IMR-90 (cell line): Measurements from ENCODE around the gene AHI1. TPM values are rescaled to one million over a fixed set of nuclear protein-coding genes. Genes with fewer than 3 reads are reported as not detected.

ENCODE experiments used
- ATAC-seq: fragments of 200-7000 bp; cut with Tn5 transposase; 2 replicates; pipeline ENCODE4 v1.9.1; 2020; ENCODE audit warnings: low read depth, mild to moderate bottlenecking, moderate library complexity
- BruUV-seq: library from RNA; stranded (reverse); fragments of 400-500 nt; replicated peaks from 2 replicates; lab custom pipeline; 2021; lab: Mats Ljungman, UMichigan
- CTCF ChIA-PET: fragments of 300-600 bp; formaldehyde crosslinking; extraction: SDS; loops from one replicate; lab custom pipeline; 2021; ENCODE audit warnings: antibody characterized with exemption; lab: Yijun Ruan, JAX
- POLR2A ChIA-PET: fragments of 300-600 bp; sonication (Branson Sonifier 250); formaldehyde crosslinking; loops from one replicate; lab custom pipeline; 2022; ENCODE audit warnings: antibody characterized with exemption; ENCODE audit not compliant: unreplicated experiment; lab: Charles Lee
- DNase-seq: peaks from one replicate; pipeline ENCODE4 v3.0.0; 2013
- H2AFZ ChIP-seq: replicated peaks from 2 replicates; pipeline ENCODE3; 2013; ENCODE audit warnings: low read length, mild to moderate bottlenecking; ENCODE audit not compliant: poor library complexity
- H2AK5ac ChIP-seq: 2 replicates; pipeline ENCODE4 v1.6.1; 2013; ENCODE audit warnings: low read depth, low read length, inconsistent platforms
- H2AK9ac ChIP-seq: replicated peaks from 2 replicates; pipeline ENCODE3; 2013; ENCODE audit warnings: mild to moderate bottlenecking, low read depth, low read length, moderate library complexity; ENCODE audit not compliant: poor library complexity
- H2BK120ac ChIP-seq: 2 replicates; pipeline ENCODE4 v1.6.1; 2013; ENCODE audit warnings: low read depth, low read length, inconsistent platforms
- H2BK15ac ChIP-seq: 3 replicates; pipeline ENCODE4 v1.6.1; 2013; ENCODE audit warnings: low read depth, low read length, inconsistent platforms
- H2BK20ac ChIP-seq: 2 replicates; pipeline ENCODE4 v1.6.1; 2013; ENCODE audit warnings: low read depth, mild to moderate bottlenecking, inconsistent platforms, low read length, moderate library complexity
- H2BK5ac ChIP-seq: 2 replicates; pipeline ENCODE4 v1.6.1; 2013; ENCODE audit warnings: mild to moderate bottlenecking, low read depth, low read length, inconsistent platforms; ENCODE audit not compliant: poor library complexity, severe bottlenecking
- H3K14ac ChIP-seq: replicated peaks from 2 replicates; pipeline ENCODE4 v1.6.1; 2013; ENCODE audit warnings: low read depth, low read length, inconsistent platforms
- H3K18ac ChIP-seq: 2 replicates; pipeline ENCODE4 v1.6.1; 2013; ENCODE audit warnings: low read depth, low read length, control low read depth
- H3K23ac ChIP-seq: 2 replicates; pipeline ENCODE4 v1.6.1; 2013; ENCODE audit warnings: low read depth, low read length, inconsistent platforms
- H3K27ac ChIP-seq: 2 replicates; pipeline ENCODE4 v1.5.1; 2013; ENCODE audit warnings: mild to moderate bottlenecking, control low read depth, low read length; ENCODE audit not compliant: insufficient read depth
- H3K27me3 ChIP-seq: 2 replicates; pipeline ENCODE4 v1.6.1; 2013; ENCODE audit warnings: low read length; ENCODE audit not compliant: control insufficient read depth, insufficient read depth
- H3K36me3 ChIP-seq: 2 replicates; pipeline ENCODE4 v1.6.1; 2013; ENCODE audit warnings: low read length, mixed read lengths; ENCODE audit not compliant: control insufficient read depth, insufficient read depth
- H3K4ac ChIP-seq: 2 replicates; pipeline ENCODE4 v1.6.1; 2013; ENCODE audit warnings: low read depth, low read length, inconsistent platforms
- H3K4me1 ChIP-seq: 2 replicates; pipeline ENCODE4 v1.6.1; 2013; ENCODE audit warnings: low read length, mixed read lengths; ENCODE audit not compliant: control insufficient read depth, insufficient read depth
- H3K4me2 ChIP-seq: 2 replicates; pipeline ENCODE4 v1.6.1; 2013; ENCODE audit warnings: low read depth, mild to moderate bottlenecking, control low read depth, low read length, moderate library complexity
- H3K4me3 ChIP-seq: 2 replicates; pipeline ENCODE4 v1.5.1; 2013; ENCODE audit warnings: low read depth, mild to moderate bottlenecking, control low read depth, low read length, moderate library complexity; ENCODE audit not compliant: insufficient read depth
- H3K56ac ChIP-seq: 2 replicates; pipeline ENCODE4 v1.6.1; 2013; ENCODE audit warnings: low read length, inconsistent platforms; ENCODE audit not compliant: insufficient read depth; ENCODE audit errors: extremely low read depth
- H3K79me1 ChIP-seq, 2 experiments: 2 replicates each; pipeline ENCODE4 v1.6.1; 2013; ENCODE audit warnings: low read length in 2 of 2, inconsistent platforms in 1 of 2, low read depth in 1 of 2
- H3K9ac ChIP-seq: 2 replicates; pipeline ENCODE4 v1.6.1; 2013; ENCODE audit warnings: low read depth, low read length, control low read depth
- H3K9me1 ChIP-seq: 2 replicates; pipeline ENCODE4 v1.6.1; 2013; ENCODE audit warnings: low read length, inconsistent platforms; ENCODE audit not compliant: insufficient read depth
- H3K9me3 ChIP-seq: 2 replicates; pipeline ENCODE4 v1.6.1; 2013; ENCODE audit warnings: low read length; ENCODE audit not compliant: control insufficient read depth, insufficient read depth
- H4K20me1 ChIP-seq: 2 replicates; pipeline ENCODE4 v1.6.1; 2013; ENCODE audit warnings: low read length, inconsistent platforms; ENCODE audit not compliant: insufficient read depth
- H4K5ac ChIP-seq: 2 replicates; pipeline ENCODE4 v1.6.1; 2013; ENCODE audit warnings: mild to moderate bottlenecking, low read depth, low read length, control low read depth
- H4K8ac ChIP-seq, 2 experiments: 2 replicates each; pipeline ENCODE4 v1.6.1; 2013; ENCODE audit warnings: low read depth in 2 of 2, low read length in 2 of 2, control low read depth in 1 of 2, inconsistent platforms in 1 of 2
- H4K91ac ChIP-seq: 2 replicates; pipeline ENCODE4 v1.6.1; 2013; ENCODE audit warnings: low read depth, low read length, inconsistent platforms; ENCODE audit not compliant: insufficient read depth
- BHLHE40 ChIP-seq: fragments of 150-350 bp; IDR thresholded peaks from 2 replicates; pipeline ENCODE4 v1.6.1; 2016; ENCODE audit warnings: mild to moderate bottlenecking, low read depth, low read length
- CEBPB ChIP-seq: IDR thresholded peaks from 2 replicates; pipeline ENCODE4 v1.6.1; 2012; ENCODE audit warnings: low read depth, low read length, improper control_type of control experiment
- CHD1 ChIP-seq: IDR thresholded peaks from 2 replicates; pipeline ENCODE4 v1.6.1; 2012; ENCODE audit warnings: low read depth, low read length, improper control_type of control experiment
- CTCF ChIP-seq: conservative IDR thresholded peaks from 2 replicates; pipeline ENCODE4 v1.5.1; 2012; ENCODE audit warnings: mild to moderate bottlenecking, low read depth, low read length, improper control_type of control experiment
- ELK1 ChIP-seq: fragments of 150-350 bp; IDR thresholded peaks from 2 replicates; pipeline ENCODE4 v1.6.1; 2016; ENCODE audit warnings: low read depth, mild to moderate bottlenecking, low read length, moderate library complexity, borderline replicate concordance
- FOS ChIP-seq: fragments of 150-350 bp; IDR thresholded peaks from 2 replicates; pipeline ENCODE4 v1.6.1; 2016; ENCODE audit warnings: low read depth, low read length
- MAFK ChIP-seq: IDR thresholded peaks from 2 replicates; pipeline ENCODE4 v1.6.1; 2012; ENCODE audit warnings: low read depth, low read length, improper control_type of control experiment
- MAZ ChIP-seq: IDR thresholded peaks from 2 replicates; pipeline ENCODE4 v1.6.1; 2012; ENCODE audit warnings: low read depth, mild to moderate bottlenecking, low read length, improper control_type of control experiment, moderate library complexity, borderline replicate concordance
- MXI1 ChIP-seq: IDR thresholded peaks from 2 replicates; pipeline ENCODE4 v1.6.1; 2012; ENCODE audit warnings: low read depth, mild to moderate bottlenecking, low read length, moderate library complexity, borderline replicate concordance
- NFE2L2 ChIP-seq: fragments of 150-350 bp; IDR thresholded peaks from 2 replicates; pipeline ENCODE4 v1.6.1; 2016; ENCODE audit warnings: low read depth, mild to moderate bottlenecking, low read length
- POLR2A ChIP-seq: IDR thresholded peaks from 2 replicates; pipeline ENCODE4 v1.6.1; 2012; ENCODE audit warnings: mild to moderate bottlenecking, low read depth, low read length
- RAD21 ChIP-seq: IDR thresholded peaks from 2 replicates; pipeline ENCODE4 v1.6.1; 2012; ENCODE audit warnings: low read length, improper control_type of control experiment
- RCOR1 ChIP-seq: IDR thresholded peaks from 2 replicates; pipeline ENCODE4 v1.6.1; 2012; ENCODE audit warnings: mild to moderate bottlenecking, low read length, improper control_type of control experiment; ENCODE audit not compliant: insufficient replicate concordance
- RFX5 ChIP-seq: IDR thresholded peaks from 2 replicates; pipeline ENCODE4 v1.8.0; 2012; ENCODE audit warnings: low read depth, mild to moderate bottlenecking, low read length, moderate library complexity
- SMC3 ChIP-seq: fragments of 150-350 bp; IDR thresholded peaks from 2 replicates; pipeline ENCODE4 v1.6.1; 2016; ENCODE audit warnings: low read depth, mild to moderate bottlenecking, antibody characterized with exemption, low read length, moderate library complexity
- USF2 ChIP-seq: fragments of 150-350 bp; IDR thresholded peaks from 2 replicates; pipeline ENCODE4 v1.6.1; 2017; ENCODE audit warnings: mild to moderate bottlenecking, antibody characterized with exemption, low read length, low read depth
- WGBS, 2 experiments: methylation state at CpG; one replicate each; pipeline versions ENCODE4 v1.1.5 to v1.1.7; 2013; ENCODE audit warnings: missing lambda C conversion rate in 2 of 2; ENCODE audit not compliant: insufficient read length in 1 of 2; ENCODE audit errors: extremely low coverage in 2 of 2; 5-methylcytosine and 5-hydroxymethylcytosine counted together
- dilution Hi-C: fragments of 300-500 bp; cut with HindIII; formaldehyde crosslinking; loops from one replicate; pipeline ENCODE4 v1.14.3; 2018; ENCODE audit warnings: low sequenced_read_pairs; ENCODE audit not compliant: unreplicated experiment
- in situ Hi-C: fragments of 300-500 bp; cut with MboI; formaldehyde crosslinking; loops from 3 replicates; pipeline ENCODE4 v1.14.3; 2019; ENCODE audit warnings: low sequenced_read_pairs, inconsistent platforms, mixed read lengths
- intact Hi-C: fragments of 100-400 bp; cut with micrococcal nuclease; formaldehyde crosslinking; loops from 2 replicates; pipeline ENCODE4 v1.10.0; 2022
- polyA plus RNA-seq, 3 experiments: library from polyadenylated mRNA; depleted of rRNA; stranded (reverse); fragments of >200 nt; gene quantifications; 2 replicates each; pipeline ENCODE4 v1.2.3, GENCODE V29; 2012; ENCODE audit warnings: low replicate concordance in 1 of 3
- total RNA-seq: library from RNA; depleted of rRNA; stranded (reverse); fragments of >200 nt; gene quantifications from 2 replicates; pipeline ENCODE4 v1.2.3, GENCODE V29; 2012

The AHI1 gene
- total and polyA plus RNA-seq, 2 of the 4 experiments (the other 2 are of a cell fraction), result 9.5 to 19.4 TPM

- no peak overlapping the region for H3K4ac ChIP-seq
- H4K5ac ChIP-seq, result no peak overlapping the region
- H3K56ac ChIP-seq, result no peak overlapping the region
- H3K9me3 ChIP-seq, result no peaks in the 10 kb centered on the region
- H2AK9ac ChIP-seq, result no peak overlapping the region
- CTCF ChIA-PET, result no interaction called here
- H3K27ac ChIP-seq, result no peak overlapping the region
- no peak overlapping the region for H3K9ac ChIP-seq
- in situ Hi-C loops, result no loop called here
- dilution Hi-C loops, result no loop called here
- H2AK5ac ChIP-seq, result no peak overlapping the region
- no peak overlapping the region for H2BK20ac ChIP-seq
- no peaks in the 10 kb centered on the region for H3K36me3 ChIP-seq
- no peak overlapping the region for H3K4me3 ChIP-seq
- no peaks in the 10 kb centered on the region for H3K9me1 ChIP-seq
- no peak overlapping the region for H2BK15ac ChIP-seq
- H3K27me3 ChIP-seq, result peaks cover 11% of the 10 kb centered on the region
- no peak overlapping the region for H3K18ac ChIP-seq
- no peaks in the 10 kb centered on the region for H3K79me1 ChIP-seq
- H2BK5ac ChIP-seq, result no peak overlapping the region
- no peak for DNase-seq
- no peak for TF ChIP-seq RCOR1
- no peak for TF ChIP-seq POLR2A
- TF ChIP-seq RAD21, result no peak
- no peak for TF ChIP-seq USF2
- TF ChIP-seq FOS, result no peak
- no peak for TF ChIP-seq MAZ
- TF ChIP-seq MXI1, result no peak
- TF ChIP-seq NFE2L2, result no peak
- no peak for TF ChIP-seq MAFK
- TF ChIP-seq CEBPB, result no peak
- TF ChIP-seq RFX5, result no peak
- TF ChIP-seq ELK1, result no peak
- TF ChIP-seq BHLHE40, result no peak
- no peak for TF ChIP-seq CTCF
- TF ChIP-seq SMC3, result no peak
- TF ChIP-seq CHD1, result no peak
- intact Hi-C loops, result no loop called here
- 48% methylated on average over 6 of the region's 6 CpGs; no CpG with 5 or more reads in 1 of the 2 experiments for WGBS, 2 experiments
- POLR2A ChIA-PET, result no interaction called here
- no peak for ATAC-seq
- no peak overlapping the region for H2BK120ac ChIP-seq
- H2AFZ ChIP-seq, result peak overlapping the region; percentile 37
- no peaks in the 10 kb centered on the region for H4K20me1 ChIP-seq
- no peak overlapping the region for H3K14ac ChIP-seq
- no peak overlapping the region for H3K4me2 ChIP-seq
- no peaks in the 10 kb centered on the region for H3K4me1 ChIP-seq
- BruUV-seq, result no TSS peak
- no peak overlapping the region for H4K91ac ChIP-seq
- H4K8ac ChIP-seq, result no peak overlapping the region
- H3K23ac ChIP-seq, result no peak overlapping the region
These were observed 260.8 kb downstream of the AHI1 start for GRCh38 chr6:135236732-135237131.
